IgD-negative memory B cell (primary cell): Measurements from ENCODE around the gene EFNA5. TPM values are rescaled to one million over a fixed set of nuclear protein-coding genes. Genes with fewer than 3 reads are reported as not detected.
A peak's percentile ranks its signal among the peaks of the same experiment; 100 is the strongest.
"Not testable (repeated sequence)": the region's sequence is repeated elsewhere in the genome, so short reads cannot be mapped to it uniquely, and the experiment has no call there.

Source experiments
- H3K27ac Mint-ChIP-seq, 3 donors: one replicate each; pipeline ENCODE4 v1.8.0; 2020 to 2022; ENCODE audit warnings: mild to moderate bottlenecking in 3 of 3, mixed read lengths in 3 of 3, moderate library complexity in 1 of 3
- H3K27me3 Mint-ChIP-seq: one replicate; pipeline ENCODE4 v1.8.0; 2021; ENCODE audit warnings: mixed read lengths
- H3K36me3 Mint-ChIP-seq: one replicate; pipeline ENCODE4 v1.8.0; 2020; ENCODE audit warnings: mild to moderate bottlenecking, mixed read lengths
- H3K4me1 Mint-ChIP-seq, 3 donors: one replicate each; pipeline ENCODE4 v1.8.0; 2020 to 2022; ENCODE audit warnings: mixed read lengths in 3 of 3, mild to moderate bottlenecking in 1 of 3
- H3K4me3 Mint-ChIP-seq, 4 donors: one replicate each; pipeline ENCODE4 v1.8.0; 2020 to 2022; ENCODE audit warnings: mild to moderate bottlenecking in 4 of 4, mixed read lengths in 4 of 4, moderate library complexity in 3 of 4
- H3K9me3 Mint-ChIP-seq, 3 donors: one replicate each; pipeline ENCODE4 v1.8.0; 2020 to 2021; ENCODE audit warnings: mixed read lengths in 3 of 3, mild to moderate bottlenecking in 1 of 3
- polyA plus RNA-seq: library from polyadenylated mRNA; unstranded; fragments of 300-500 nt; fragmentation: Illumina TruSeq; gene quantifications from one replicate; pipeline ENCODE4 v1.2.3, GENCODE V29; 2021

Gene EFNA5
- polyA plus RNA-seq, 1 donor from 2014 or later = not detected

GRCh38 chr5:107367480-107367879 is 303.3 kb downstream of the EFNA5 start:
- Mint-ChIP-seq H3K27ac (no peak overlapping the region), H3K9me3 (no peaks in the 10 kb centered on the region), H3K4me1 (peaks cover 0 to 8% (median 6%) of the 10 kb centered on the region in 3 donors), H3K4me3 (no peak overlapping the region), H3K27me3 (peaks cover 3% of the 10 kb centered on the region), H3K36me3 (no peaks in the 10 kb centered on the region)

DNA sequence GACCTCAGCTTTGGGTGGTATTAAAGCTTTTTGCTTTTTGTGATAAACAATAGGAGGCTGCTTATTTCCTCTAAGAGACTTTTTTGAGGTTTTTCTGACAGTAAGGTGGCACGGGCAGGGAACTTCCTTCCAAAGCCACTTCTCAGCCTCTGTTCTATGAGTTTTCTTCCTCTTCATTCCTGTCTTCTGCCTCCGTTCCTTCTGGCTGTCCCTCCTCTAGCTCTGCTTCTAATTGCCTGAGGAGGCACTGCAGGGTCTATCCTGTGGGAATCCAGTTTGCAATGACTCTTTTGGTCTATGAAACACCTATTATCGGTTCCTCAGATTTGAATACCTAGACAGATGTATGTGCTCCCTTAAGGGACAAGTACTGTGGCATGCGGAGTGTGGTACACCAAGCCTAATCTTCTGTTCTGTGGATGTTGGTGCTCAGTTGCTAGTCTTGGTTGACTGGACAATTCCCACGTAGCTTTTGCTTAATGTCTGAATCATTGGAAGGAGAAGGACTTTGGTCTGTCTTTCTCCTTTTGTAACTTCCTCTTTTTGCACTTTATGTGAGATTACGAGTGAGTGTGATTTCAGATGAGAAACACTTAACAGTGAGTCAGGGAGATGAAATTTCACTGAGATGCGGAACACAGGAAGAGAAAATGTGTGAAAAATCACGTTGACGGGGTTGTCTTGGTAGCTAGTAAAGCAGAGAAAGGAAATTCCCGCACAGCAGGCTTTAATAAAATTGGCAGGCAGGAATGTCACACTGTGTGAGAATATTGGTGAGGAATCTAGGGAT is 305.2 kb downstream of the EFNA5 start:
- Mint-ChIP-seq H3K27ac (no peak overlapping the region), H3K4me3 (peak overlapping the region in 2 of 4 donors; percentile 46 to 81)

GRCh38 chr5:107364443-107365319 is 306.1 kb downstream of the EFNA5 start:
- Mint-ChIP-seq H3K9me3 (no peaks in the 10 kb centered on the region), H3K4me1 (peaks cover 0 to 8% (median 6%) of the 10 kb centered on the region in 3 donors), H3K36me3 (no peaks in the 10 kb centered on the region), H3K4me3 (peak overlapping the region in 1 of 4 donors; percentile 51), H3K27ac (no peak overlapping the region), H3K27me3 (peaks cover 3% of the 10 kb centered on the region)

More for the DNA sequence above, 305.2 kb downstream of the EFNA5 start:
- Mint-ChIP-seq H3K27me3 (peaks cover 3% of the 10 kb centered on the region), H3K4me1 (peaks cover 0 to 8% (median 6%) of the 10 kb centered on the region in 3 donors), H3K9me3 (no peaks in the 10 kb centered on the region), H3K36me3 (no peaks in the 10 kb centered on the region)

GRCh38 chr5:107363768-107364167 is 307.0 kb downstream of the EFNA5 start:
- Mint-ChIP-seq H3K36me3 (no peaks in the 10 kb centered on the region), H3K27me3 (peaks cover 3% of the 10 kb centered on the region), H3K27ac (no peak overlapping the region), H3K9me3 (no peaks in the 10 kb centered on the region), H3K4me1 (peaks cover 0 to 8% (median 6%) of the 10 kb centered on the region in 3 donors), H3K4me3 (no peak overlapping the region)

DNA sequence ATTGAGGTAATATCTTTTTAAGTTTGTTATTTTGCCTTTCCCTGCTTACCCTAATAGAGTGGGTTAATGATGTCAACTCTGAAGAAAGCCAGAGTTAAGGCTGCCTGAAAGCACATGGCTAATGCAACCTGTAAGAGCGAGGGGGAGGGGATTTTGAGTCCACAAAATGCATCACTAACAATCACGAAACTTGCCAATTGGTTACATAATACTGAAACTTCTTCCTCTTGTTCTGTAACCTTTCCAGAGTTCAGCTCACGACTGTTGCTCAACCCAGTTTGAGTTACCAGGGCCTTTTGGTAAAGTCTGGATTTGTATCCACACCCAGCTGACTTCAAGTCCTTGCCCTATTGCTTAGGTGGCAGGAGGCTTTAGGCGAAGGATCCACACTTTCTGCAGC is 308.8 kb downstream of the EFNA5 start:
- Mint-ChIP-seq H3K27ac (no peak overlapping the region), H3K9me3 (no peaks in the 10 kb centered on the region), H3K36me3 (no peaks in the 10 kb centered on the region), H3K27me3 (peaks cover 3% of the 10 kb centered on the region), H3K4me1 (peaks cover 0 to 8% (median 6%) of the 10 kb centered on the region in 3 donors), H3K4me3 (no peak overlapping the region)

- H3K9me3 Mint-ChIP-seq = no peaks in the 10 kb centered on the region
- no peak overlapping the region for H3K4me3 Mint-ChIP-seq
- no peak overlapping the region for H3K27ac Mint-ChIP-seq
- H3K4me1 Mint-ChIP-seq = peaks cover 0 to 1% (median 0%) of the 10 kb centered on the region in 3 donors
- no peaks in the 10 kb centered on the region for H3K27me3 Mint-ChIP-seq
- no peaks in the 10 kb centered on the region for H3K36me3 Mint-ChIP-seq
Observed at GRCh38 chr5:107359916-107360234, 310.9 kb downstream of the EFNA5 start.

- Mint-ChIP-seq H3K27ac (no peak overlapping the region), H3K9me3 (no peaks in the 10 kb centered on the region)
Observed at GRCh38 chr5:107359033-107359915, 311.5 kb downstream of the EFNA5 start.

GRCh38 chr5:107356891-107357290 is 313.8 kb downstream of the EFNA5 start:
- Mint-ChIP-seq H3K27me3 (no peaks in the 10 kb centered on the region), H3K27ac (no peak overlapping the region), H3K9me3 (no peaks in the 10 kb centered on the region), H3K4me3 (no peak overlapping the region), H3K4me1 (no peaks in the 10 kb centered on the region), H3K36me3 (peaks cover 2% of the 10 kb centered on the region)

More at GRCh38 chr5:107359033-107359915, 311.5 kb downstream of the EFNA5 start:
- Mint-ChIP-seq H3K27me3 (no peaks in the 10 kb centered on the region), H3K4me1 (no peaks in the 10 kb centered on the region), H3K36me3 (no peaks in the 10 kb centered on the region), H3K4me3 (no peak overlapping the region)

GRCh38 chr5:107352576-107352975 is 318.2 kb downstream of the EFNA5 start:
- Mint-ChIP-seq H3K27me3 (no peaks in the 10 kb centered on the region), H3K4me1 (no peaks in the 10 kb centered on the region), H3K36me3 (peaks cover 2% of the 10 kb centered on the region), H3K27ac (no peak overlapping the region), H3K4me3 (no peak overlapping the region), H3K9me3 (peaks cover 0 to under 1% (median 0%) of the 10 kb centered on the region in 3 donors)

DNA sequence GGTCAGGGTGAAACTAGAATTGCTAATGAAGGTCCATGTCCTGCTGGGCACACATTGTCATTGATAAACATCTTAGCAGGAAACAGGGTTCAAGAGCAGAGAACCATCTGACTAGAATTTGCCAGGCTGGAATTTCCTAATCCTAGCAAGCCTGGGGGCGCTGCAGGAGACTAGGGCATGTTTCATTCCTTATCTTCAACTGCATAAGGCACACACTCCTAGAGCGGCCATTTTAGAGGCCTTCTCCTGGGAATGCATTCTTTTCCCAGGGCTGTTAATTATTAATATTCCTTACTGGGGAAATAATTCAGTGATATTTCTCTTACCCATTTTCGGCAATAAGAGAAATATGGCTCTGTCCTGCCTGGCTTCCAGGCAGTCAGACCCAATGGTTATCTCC is 324.2 kb downstream of the EFNA5 start:
- H3K36me3 Mint-ChIP-seq, H3K4me1 Mint-ChIP-seq, H3K4me3 Mint-ChIP-seq, H3K27me3 Mint-ChIP-seq, H3K27ac Mint-ChIP-seq: not testable (repeated sequence)
- peaks cover 2 to 23% (median 18%) of the 10 kb centered on the region in 3 donors for H3K9me3 Mint-ChIP-seq

DNA sequence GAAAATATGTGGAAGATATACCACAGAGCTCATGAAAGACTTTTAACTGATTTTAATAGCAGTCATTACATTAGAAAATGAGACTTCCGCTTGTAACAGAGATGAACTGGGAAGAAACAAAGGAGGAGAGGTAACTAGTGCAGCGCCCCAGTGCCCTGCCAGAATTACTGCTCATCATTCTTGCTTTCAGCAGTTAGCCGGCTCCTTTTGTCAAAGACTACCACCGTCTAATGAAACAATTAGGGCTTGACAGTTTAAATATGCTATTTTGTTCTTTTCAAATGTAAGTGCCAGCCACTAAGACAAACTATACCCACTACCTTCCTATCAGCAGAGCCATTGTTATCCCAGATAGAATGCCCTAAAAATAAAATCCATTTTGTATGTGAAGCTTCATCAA is 328.4 kb downstream of the EFNA5 start:
- Mint-ChIP-seq H3K27ac (no peak overlapping the region), H3K9me3 (peaks cover 2 to 20% (median 18%) of the 10 kb centered on the region in 3 donors), H3K4me3 (no peak overlapping the region), H3K27me3 (no peaks in the 10 kb centered on the region), H3K36me3 (no peaks in the 10 kb centered on the region), H3K4me1 (no peaks in the 10 kb centered on the region)

DNA sequence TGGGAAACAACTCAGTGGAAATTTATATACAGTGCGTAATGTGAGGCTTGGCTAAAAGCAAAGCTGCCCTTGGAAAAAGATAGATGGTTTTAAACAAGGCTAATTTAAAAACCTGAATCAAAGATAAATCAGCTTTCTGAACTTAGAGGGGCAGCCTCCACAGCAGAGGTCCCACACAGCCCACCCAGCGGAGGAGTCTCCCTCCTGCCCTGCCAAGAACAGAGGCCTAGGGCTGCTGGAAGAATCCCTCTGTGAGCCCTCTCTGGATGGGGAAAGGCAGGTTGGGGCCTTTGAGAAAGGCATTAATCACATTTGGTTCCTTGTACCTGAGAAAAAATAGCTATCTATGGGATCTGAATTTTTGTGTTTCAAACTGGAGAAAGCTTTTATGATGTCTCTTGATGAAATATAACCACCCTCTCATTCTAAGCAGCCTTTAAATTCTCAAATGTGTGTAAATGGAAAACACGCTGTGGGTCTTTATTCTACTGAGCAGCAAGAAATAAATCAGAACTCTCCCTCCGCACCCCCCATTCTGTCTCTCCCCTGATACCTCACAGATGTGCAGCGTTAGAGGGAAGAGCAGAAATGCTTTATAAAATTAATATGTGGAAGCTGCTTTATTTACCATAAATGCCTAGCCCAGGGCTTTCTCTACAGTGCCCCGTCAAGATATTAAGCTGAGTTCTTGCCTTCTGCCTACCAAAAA is 329.2 kb downstream of the EFNA5 start:
- Mint-ChIP-seq H3K27me3 (no peaks in the 10 kb centered on the region), H3K27ac (no peak overlapping the region), H3K36me3 (no peaks in the 10 kb centered on the region), H3K4me1 (no peaks in the 10 kb centered on the region), H3K9me3 (peaks cover 2 to 18% (median 15%) of the 10 kb centered on the region in 3 donors), H3K4me3 (no peak overlapping the region)

DNA sequence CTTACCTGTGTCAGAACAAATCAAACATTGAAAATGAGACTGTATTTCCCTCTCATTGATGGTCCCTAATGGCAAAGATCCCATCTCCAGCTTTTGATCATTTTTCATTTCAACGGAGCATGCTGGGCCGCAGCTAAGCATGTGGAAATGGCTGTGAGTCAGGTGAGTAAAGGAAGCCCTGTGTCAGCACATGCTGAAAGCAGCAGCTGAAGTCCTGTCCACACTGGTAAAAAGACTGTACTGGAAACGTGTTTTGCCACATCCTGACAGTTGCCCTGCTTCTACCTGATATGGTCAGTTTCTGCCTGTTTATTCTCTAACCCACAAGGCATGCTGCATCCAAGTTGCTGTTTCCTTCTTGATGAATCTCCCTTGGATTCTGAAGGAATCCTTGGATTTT is 330.1 kb downstream of the EFNA5 start:
- H3K4me3 Mint-ChIP-seq = no peak overlapping the region
- H3K9me3 Mint-ChIP-seq = peaks cover 0 to 16% (median 10%) of the 10 kb centered on the region in 3 donors
- no peaks in the 10 kb centered on the region for H3K36me3 Mint-ChIP-seq

GRCh38 chr5:107338335-107338734 is 332.4 kb downstream of the EFNA5 start:
- H3K27ac Mint-ChIP-seq = no peak overlapping the region
- no peaks in the 10 kb centered on the region for H3K36me3 Mint-ChIP-seq
- H3K4me3 Mint-ChIP-seq = no peak overlapping the region
- no peaks in the 10 kb centered on the region for H3K27me3 Mint-ChIP-seq
- H3K4me1 Mint-ChIP-seq = no peaks in the 10 kb centered on the region
- H3K9me3 Mint-ChIP-seq = no peaks in the 10 kb centered on the region

More for the DNA sequence above, 330.1 kb downstream of the EFNA5 start:
- Mint-ChIP-seq H3K27me3 (no peaks in the 10 kb centered on the region), H3K4me1 (no peaks in the 10 kb centered on the region), H3K27ac (no peak overlapping the region)
